ENCODE measurements around the gene MMEL1.
"Not testable (repeated sequence)": the region's sequence is repeated elsewhere in the genome, so short reads cannot be mapped to it uniquely, and the experiment has no call there.

MMEL1 gene, protein sequence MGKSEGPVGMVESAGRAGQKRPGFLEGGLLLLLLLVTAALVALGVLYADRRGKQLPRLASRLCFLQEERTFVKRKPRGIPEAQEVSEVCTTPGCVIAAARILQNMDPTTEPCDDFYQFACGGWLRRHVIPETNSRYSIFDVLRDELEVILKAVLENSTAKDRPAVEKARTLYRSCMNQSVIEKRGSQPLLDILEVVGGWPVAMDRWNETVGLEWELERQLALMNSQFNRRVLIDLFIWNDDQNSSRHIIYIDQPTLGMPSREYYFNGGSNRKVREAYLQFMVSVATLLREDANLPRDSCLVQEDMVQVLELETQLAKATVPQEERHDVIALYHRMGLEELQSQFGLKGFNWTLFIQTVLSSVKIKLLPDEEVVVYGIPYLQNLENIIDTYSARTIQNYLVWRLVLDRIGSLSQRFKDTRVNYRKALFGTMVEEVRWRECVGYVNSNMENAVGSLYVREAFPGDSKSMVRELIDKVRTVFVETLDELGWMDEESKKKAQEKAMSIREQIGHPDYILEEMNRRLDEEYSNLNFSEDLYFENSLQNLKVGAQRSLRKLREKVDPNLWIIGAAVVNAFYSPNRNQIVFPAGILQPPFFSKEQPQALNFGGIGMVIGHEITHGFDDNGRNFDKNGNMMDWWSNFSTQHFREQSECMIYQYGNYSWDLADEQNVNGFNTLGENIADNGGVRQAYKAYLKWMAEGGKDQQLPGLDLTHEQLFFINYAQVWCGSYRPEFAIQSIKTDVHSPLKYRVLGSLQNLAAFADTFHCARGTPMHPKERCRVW

DNA sequence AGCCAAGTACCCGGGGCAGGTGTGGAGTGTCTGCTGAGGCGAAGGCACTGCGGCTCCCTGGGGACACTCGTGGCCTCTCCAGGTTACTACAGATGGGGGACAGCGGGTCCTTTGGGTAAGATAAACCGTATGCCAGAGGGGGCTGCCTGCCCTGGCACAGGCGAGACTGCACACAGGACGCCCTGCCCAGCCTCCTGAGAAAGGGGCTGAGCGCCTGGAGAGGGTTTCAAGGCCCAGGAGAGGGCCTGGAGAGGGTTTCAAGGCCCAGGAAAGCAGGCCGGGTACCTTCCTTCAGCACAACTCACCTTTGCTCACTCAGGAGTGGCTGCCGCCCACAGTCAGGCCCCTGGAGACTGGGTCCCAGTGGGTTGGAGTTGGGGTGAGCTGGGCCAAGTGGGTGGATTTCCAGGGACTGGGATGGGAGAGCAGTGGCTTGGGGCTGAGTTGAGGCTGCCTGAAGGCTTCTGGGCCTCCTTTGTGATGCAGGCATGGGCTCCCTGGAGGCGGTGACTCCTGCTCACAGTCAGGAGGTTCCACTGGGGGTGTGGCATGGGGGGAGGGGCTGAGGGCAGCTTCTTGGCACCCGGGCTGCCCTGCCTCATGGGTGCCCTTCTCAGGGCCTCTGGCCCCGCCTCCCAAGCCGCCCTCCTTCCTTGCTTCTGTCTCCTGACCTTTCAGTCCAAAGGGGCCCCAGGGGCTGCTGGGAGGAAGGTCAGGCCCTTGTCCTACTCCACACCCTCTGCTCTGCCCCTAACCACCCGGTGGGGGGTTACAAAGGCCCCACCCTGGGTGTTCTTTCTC, at the start of gene MMEL1:
Gene MMEL1 (minus strand): TSS at position 456 of the 801 bp plus-strand sequence. CDS start 3,532 bp downstream, outside the sequence.
- DNase-seq: no peak

DNA sequence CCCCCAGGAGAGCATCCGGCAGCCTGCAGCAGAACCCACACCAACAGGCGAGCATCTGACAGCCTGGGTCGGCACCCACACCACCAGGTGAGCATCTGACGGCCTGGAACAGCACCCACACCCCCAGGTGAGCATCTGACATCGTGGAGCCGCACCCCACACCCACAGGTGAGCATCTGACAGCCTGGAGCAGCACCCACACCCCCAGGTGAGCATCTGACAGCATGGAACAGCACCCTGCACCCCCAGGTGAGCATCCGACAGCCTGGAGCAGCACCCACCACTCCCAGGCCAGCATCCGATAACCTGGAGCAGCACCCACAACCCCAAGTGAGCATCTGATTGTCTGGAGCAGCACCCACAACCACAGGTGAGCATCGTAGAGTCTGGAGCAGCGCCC, 43.9 kb upstream of the MMEL1 start:
- DNase-seq: not testable (repeated sequence)

DNA sequence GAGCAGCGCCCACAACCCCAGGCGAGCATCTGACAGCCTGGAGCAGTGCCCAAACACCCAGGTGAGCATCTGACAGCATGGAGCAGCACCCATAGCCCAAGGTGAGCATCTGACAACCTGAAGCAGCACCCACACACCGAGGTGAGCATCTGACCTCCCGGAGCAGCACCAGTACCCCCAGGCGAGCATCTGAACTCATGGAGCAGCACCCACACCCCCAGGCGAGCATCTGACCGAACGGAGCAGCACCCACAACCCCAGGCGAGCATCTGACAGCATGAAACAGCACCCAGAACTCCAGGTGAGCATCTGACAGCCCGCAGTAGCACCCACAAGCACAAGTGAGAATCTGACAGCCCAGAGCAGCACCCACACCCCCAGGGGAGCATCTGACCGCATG, 38.8 kb upstream of the MMEL1 start:
- DNase-seq: not testable (repeated sequence)

DNA sequence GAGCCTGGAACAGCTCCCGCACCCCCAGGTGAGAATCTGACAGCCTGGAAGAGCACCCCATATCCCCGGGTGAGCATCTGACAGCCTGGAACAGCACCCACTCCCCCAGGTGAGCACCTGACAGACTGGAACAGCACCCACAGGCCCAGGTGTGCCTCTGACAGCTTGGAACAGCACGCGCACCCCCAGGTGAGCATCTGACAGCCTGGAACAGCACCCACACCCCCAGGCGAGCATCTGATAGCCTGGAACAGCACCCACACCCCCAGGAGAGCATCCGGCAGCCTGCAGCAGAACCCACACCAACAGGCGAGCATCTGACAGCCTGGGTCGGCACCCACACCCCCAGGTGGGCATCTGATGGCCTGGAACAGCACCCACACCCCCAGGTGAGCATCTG, 27.0 kb upstream of the MMEL1 start:
- not testable (repeated sequence) for DNase-seq

DNA sequence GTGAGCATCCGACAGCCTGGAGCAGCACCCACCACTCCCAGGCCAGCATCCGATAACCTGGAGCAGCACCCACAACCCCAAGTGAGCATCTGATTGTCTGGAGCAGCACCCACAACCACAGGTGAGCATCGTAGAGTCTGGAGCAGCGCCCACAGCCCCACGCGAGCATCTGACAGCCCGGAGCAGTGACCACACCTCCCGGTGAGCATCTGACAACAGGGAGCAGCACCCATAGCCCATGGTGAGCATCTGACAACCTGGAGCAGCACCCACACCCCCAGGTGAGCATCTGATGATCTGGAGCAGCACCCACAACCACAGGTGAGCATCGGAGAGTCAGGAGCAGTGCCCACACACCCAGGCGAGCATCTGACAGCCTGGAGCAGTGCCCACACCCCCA, 25.1 kb upstream of the MMEL1 start:
- not testable (repeated sequence) for DNase-seq

DNA sequence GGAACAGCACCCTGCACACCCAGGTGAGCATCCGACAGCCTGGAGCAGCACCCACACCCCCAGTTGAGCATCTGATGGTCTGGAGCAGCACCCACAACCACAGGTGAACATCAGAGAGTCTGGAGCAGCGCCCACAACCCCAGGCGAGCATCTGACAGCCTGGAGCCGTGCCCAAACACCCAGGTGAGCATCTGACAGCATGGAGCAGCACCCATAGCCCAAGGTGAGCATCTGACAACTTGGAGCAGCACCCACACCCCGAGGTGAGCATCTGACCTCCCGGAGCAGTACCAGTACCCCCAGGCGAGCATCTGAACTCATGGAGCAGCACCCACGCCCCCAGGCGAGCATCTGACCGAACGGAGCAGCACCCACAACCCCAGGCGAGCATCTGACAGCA, 24.3 kb upstream of the MMEL1 start:
- DNase-seq: not testable (repeated sequence)

DNA sequence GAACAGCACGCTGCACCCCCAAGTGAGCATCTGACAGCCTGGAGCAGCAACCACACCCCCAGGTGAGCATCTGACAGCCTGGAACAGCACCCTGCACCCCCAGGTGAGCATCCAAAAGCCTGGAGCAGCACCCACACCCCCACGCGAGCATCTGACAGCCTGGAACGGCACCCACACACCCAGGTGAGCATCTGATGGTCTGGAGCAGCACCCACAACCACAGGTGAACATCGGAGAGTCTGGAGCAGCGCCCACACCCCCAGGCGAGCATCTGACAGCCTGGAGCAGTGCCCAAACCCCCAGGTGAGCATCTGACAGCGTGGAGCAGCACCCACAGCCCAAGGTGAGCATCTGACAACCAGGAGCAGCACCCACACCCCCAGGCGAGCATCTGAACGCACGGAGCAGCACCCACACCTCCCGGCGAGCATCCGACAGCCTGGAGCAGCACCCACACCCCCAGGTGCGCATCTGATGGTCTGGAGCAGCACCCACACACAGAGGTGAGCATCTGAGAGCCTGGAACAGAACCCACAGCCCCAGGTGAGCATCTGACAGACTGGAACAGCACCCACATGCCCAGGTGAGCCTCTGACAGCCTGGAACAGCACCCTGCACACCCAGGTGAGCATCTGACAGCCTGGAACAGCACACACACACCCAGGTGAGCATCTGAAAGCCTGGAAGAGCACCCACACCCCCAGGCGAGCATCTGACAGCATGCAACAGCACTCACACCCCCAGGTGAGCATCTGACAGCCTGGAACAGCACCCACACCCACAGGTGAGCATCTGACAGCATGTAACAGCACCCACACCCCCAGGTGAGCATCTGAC, 23.0 kb upstream of the MMEL1 start:
- not testable (repeated sequence) for DNase-seq

DNA sequence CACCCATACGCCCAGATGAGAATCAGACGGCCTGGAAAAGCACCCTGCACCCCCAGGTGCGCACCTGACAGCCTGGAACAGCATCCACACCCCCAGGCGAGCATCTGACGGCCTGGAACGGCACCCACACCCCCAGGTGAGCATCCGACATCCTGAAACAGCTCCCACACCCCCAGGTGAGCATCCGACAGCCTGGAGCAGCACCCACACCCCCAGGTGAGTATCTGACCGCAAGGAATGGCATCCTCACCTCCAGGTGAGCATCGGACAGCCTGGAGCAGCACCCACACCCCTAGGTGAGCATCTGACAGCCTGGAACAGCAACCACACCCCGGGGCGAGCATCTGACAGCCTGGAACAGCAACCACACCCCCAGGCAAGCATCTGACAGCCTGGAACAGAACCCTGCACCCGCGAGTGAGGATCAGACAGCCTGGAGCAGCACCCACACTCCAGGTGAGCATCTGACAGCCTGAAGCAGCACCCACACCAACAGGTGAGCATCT, 21.7 kb upstream of the MMEL1 start:
- DNase-seq: peak in 1 of 3 donors; percentile 33

DNA sequence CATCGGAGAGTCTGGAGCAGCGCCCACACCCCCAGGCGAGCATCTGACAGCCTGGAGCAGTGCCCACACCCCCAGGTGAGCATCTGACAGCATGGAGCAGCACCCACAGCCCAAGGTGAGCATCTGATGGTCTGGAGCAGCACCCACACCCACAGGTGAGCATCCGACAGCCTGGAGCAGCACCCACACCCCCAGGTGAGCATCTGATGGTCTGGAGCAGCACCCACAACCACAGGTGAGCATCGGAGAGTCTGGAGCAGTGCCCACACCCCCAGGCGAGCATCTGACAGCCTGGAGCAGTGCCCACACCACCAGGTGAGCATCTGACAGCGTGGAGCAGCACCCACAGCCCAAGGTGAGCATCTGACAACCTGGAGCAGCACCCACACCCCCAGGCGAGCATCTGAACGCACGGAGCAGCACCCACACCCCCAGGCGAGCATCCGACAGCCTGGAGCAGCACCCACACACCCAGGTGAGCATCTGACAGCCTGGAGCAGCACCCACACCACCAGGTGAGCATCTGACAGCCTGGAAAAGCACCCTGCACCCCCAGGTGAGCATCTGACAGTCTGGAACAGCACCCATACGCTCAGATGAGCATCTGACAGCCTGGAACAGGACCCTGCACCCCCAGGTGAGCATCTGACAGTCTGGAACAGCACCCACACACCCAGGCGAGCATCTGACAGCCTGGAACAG, 21.1 kb upstream of the MMEL1 start:
- DNase-seq: not testable (repeated sequence)

DNA sequence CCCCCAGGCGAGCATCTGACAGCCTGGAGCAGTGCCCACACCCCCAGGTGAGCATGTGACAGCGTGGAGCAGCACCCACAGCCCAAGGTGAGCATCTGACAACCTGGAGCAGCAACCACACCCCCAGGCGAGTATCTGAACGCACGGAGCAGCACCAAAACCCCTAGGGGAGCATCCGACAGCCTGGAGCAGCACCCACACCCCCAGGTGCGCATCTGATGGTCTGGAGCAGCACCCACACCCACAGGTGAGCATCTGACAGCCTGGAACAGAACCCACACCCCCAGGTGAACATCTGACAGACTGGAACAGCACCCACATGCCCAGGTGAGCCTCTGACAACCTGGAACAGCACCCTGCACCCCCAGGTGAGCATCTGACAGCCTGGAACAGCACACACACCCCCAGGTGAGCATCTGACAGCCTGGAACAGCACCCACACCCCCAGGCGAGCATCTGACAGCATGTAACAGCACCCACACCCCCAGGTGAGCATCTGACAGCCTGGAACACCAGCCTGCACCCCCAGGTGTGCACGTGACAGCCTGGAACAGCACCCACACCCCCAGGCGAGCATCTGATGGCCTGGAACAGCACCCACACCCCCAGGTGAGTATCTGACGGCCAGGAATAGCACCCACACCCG, 20.2 kb upstream of the MMEL1 start:
- not testable (repeated sequence) for DNase-seq

DNA sequence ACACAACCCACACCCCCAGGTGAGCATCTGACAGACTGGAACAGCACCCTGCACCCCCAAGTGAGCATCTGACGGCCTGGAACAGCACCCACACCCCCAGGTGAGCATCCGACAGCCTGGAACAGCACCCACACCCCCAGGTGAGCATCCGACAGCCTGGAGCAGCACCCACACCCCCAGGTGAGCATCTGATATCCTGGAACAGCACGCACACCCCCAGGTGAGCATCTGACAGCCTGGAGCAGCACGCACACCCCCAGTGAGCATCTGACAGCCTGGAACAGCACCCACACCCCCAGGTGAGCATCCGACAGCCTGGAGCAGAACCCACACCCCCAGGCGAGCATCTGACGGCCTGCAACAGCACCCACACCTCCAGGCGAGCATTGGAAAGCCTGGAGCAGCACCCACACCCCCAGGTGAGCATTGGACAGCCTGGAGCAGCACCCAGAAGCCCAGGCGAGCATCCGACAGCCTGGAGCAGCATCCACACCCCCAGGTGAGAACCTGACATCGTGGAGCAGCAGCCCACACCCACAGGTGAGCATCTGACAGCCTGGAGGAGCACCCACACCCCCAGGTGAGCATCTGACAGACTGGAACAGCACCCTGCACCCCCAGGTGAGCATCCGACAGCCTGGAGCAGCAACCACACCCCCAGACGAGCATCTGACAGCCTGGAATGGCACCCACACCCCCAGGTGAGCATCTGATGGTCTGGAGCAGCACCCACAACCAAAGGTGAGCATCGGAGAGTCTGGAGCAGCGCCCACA, 19.5 kb upstream of the MMEL1 start:
- not testable (repeated sequence) for DNase-seq

DNA sequence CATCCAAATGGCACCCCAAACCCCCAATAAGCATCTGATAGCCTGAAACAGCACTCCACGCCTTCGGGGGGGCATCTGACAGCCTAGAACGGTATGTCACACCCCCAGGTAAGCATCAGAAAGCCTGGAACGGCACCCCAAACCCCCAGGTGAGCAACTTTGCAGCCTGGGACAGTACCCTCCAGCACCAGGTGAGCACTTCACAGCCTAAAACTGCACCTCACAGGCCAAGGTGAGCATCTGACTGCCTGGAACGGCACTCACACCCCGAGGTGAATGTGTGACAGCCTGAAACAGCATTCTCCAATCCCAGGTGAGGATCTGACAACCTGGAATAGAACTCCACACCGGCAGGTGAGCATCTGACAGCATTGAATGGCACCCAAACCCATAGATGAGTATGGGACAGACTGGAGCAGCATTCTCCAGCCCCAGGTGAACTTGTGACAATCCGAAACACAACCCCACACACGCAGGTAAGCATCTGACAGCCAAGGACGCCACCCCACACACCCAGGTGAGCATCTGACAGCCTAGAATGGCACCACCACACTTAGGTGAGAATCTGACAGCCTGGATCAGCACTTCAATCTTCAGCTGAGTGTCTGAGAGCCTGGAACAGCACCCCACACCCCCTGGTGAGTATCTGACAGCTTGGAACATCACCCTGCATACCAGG, 18.3 kb upstream of the MMEL1 start:
- no peak for DNase-seq

DNA sequence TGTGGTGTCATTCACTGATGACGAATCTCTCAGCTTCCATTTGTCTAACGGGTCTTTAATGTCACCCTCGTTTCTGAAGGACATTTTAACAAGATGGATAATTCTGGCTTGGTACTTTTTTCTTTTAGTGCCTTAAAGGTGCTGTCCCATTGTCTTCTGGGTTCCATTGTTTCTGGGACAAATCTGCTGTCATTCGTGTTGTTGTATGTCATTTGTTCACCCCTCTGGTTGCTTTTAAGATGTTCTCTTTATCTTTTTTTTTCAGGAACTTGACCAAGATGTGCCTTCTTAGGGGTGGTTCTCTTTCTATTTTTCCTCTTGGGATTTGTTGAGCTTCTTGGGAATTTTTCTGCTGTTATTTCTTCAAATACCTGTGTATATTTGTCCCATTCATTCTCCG, 14.0 kb upstream of the MMEL1 start:
- no peak for DNase-seq

DNA sequence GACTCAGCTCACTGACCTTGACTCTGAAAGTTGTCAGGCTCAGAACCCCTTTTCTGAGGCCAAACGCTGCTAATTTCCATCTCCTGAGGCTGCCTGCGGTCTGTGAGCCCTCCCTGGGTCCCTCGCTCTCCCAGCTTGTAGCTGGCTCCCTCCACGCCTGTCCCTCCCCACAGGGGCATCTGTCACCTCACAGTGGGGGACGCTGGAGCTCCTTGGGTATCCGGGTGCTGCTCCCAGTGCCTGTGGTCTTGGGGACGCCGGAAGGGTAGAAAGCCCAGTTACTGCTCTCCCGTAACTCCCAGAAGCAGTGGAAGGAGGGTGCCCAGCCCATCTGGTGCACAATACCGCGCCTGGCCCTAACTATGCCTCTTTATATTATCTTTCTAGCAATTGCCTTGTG, 13.0 kb upstream of the MMEL1 start:
- no peak for DNase-seq

DNA sequence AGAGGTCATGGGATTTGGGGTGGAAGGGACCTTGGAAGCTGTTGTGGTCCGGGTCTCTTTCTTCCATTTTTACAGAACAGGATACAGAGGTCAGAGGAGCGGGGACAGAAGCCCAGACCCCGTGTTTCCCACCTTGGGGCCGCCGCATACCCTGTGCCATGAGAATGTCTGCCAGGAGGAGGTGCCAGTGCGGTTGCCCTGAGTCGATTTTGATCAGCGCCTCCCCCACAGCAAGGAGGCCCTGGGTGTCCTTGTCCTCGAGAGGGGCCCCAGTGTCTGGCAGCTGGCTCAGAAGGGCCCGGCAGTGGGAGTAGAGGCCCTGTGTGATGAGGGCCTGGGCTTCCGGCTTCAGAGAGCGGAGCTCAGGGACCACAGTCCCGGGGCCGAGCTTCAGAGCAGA, 12.3 kb upstream of the MMEL1 start:
- no peak for DNase-seq

DNA sequence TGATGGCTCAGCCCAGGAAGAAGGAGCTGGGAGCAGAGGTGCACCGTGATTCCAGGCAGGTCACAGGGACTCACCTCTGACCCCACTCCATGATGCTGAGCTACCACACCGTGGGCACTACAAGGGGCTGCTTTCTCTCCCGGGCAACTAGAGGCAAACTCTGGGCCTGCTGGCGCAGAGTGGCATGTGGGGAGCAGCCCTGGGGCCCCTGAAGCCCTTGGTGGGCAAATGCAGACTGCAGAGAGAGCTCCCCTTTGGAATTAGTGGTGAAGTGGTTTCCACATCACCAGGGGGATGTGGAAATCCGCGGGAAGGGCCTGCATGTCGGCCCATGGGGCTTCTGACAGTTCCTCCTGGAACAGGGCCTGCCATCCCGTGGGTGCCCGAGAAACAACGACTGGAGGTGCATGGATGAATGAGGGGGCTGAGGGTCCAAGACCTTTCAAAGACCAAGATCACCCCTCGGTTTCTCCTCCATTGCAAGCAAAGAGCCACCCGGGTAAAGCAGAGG, 11.8 kb upstream of the MMEL1 start:
- no peak for DNase-seq

DNA sequence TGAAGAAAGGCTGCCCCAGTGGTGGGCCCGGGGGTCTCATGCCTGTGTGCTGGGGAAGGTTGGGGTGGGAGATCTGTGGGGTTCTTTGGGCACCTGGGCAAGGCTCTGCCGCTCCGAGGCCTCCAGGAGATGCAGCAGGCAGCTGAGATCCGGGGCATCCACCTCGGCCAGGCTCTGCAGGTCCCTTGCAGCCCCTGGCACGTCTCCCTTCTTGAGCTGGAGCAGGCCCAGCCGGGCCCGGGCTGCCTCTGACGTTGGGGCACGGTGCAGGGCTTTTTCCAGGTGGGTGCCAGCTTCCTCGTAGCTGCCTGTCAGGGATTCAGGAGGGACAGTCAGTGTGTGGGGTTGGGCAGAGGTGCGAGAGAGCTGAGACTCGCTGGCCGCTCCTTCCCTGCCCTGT, 11.4 kb upstream of the MMEL1 start:
- DNase-seq: no peak

DNA sequence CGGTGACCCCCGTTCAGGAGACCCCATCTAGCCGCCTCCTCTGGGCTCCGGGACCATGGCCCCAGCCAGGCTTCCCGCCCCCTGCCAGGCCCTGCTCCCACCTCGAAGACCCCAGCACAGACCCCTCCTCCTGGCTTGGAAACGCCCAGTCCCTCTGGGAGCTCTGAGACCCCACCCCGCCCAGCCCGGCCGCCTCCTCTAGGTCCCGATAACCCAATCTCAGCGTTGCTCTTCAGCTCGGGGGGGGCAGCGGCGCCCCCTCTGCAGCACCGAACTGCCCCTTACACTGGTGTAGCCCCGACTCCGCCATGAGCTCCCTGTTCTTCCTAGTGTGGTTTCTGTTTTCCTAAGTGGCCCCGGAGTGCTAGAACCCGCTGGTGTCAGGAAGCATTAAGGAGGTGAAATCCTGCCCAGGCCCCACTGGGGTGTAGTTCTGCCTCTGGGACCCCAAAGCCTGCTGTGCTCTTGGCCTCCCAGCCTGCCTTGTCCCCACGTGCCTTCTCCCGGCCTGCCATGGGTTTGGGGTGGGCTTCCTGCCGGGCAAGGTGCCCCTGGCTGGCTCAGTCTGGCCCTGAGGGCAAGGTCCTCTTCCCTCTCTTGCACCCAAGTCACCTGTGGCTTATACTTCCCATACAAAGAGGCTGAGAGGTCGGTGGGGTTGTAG, 10.7 kb upstream of the MMEL1 start:
- no peak for DNase-seq

All from suppressor macrophage treated with lipopolysaccharide for 1 hour (primary cell).